ENCODE measurements around the gene GNAT1.
"Not testable (repeated sequence)": the region's sequence is repeated elsewhere in the genome, so short reads cannot be mapped to it uniquely, and the experiment has no call there.

The GNAT1 gene

DNA sequence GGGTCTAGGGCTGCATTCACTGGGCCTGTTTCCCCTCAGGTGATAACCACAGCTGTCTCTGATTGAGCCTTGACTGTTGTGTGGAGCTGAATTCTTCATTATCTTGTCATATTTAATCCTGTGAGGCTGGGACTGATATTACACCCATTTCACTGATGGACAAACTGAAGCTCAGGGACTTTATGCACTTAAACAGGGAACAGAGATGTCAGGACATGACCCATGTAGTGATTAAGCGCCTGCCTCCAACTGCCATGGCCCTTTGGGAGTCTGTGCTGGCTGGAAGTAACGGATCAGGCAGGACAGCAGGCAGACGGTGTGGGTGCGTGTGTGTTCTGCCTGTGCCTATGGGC is 52.1 kb downstream of the GNAT1 start:
- DNase-seq, result no peak

DNA sequence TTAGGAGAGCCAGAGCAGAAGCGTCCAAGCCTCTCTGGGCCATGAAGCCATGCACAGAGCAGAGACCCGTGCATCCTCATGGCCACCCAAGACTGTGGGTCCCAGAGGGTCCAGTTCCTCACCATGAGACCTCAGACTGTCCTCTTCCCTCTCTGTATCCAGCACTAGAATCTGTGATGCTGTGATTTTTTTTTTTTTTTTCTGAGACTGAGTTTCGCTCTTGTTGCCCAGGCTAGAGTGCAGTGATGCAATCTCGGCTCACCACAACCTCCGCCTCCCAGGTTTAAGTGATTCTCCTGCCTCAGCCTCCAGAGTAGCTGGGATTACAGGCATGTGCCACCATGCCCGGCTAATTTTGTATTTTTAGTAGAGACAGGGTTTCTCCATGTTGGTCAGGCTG is 53.4 kb downstream of the GNAT1 start:
- not testable (repeated sequence) for DNase-seq

DNA sequence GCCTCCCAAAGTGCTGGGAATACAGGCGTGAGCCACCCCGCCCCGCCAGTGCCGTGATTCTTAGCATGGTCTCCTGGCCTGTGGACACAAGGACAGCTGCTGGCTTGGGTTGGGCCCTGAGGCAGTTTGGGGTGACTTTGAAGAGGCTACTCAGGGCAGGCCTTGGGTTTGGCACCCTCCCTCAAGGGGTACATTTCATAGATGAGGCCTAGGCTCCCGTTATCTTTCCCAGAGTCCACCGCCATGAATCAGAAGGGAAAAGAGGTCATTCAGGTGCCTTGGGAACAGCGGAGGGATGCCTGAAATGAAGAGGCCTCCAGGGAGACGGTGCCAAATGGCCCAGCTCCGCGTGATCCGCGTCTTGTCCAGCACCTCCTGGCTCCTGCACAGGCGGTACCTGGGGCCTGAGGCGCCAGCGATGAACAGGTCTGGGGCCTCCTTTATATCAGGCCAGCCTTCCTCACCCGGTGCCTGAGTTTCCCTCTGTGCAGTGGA is 53.9 kb downstream of the GNAT1 start:
- DNase-seq, result no peak

DNA sequence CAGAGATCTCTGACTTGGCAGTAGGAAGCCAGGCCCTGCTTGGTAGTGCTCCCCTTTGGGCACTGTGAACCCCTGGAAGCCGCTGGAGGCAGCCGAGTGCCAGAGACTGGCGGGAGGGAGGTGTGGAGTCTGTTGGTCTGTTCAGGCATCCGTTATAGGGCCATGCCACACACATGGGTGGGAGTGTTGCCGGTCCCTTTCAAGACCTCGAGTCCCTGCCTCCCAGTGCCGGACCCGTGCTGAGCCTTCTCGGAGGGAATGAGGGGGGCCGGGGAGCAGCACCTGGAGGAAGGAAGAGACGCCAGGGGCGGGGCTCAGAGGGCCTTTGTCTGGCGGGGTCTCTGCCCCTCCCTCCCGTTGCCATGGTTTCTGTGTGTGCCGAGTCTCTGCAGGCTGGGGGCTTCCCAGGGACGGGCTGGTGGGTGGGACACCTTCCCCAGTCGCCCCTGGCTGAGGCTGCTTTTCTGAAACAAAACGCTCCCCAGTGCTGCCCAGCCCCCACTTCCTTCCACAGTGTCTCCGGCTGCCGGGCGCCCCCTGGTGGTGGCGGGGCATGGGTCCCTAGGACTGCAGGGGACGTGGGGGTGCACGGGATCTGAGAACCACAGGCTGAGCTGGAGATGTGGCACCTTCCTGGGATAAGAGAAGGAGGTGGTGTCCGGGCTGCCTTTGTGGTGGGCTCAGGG is 54.6 kb downstream of the GNAT1 start:
- peak; percentile 90 for DNase-seq

DNA sequence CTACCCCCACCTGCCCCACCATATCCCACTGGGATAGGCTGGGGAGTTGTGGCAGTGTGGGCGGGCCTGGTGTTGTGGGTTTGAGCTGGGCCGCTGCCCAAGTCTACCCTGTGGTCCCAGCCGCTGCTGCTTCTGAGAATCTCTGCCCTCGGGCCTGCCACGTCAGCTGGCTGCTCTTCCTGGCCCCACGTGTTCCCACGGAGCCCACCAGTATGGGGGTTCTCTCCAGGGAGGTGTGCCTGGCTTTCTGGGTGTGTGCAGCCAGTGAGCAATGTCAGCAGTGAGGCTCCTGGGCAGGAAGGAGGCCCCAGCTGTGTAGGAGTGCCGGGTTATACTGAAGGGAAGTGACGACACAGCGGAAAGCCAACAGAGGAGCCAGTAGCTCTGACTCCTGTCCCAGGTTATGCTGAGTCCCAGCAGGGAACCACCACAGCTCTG is 55.1 kb downstream of the GNAT1 start:
- peak; percentile 83 for DNase-seq

All from CD4-positive, alpha-beta T cell treated with Interleukin-15 for 1 hour (primary cell).